ENCODE results near the gene EFCAB7. TPM values are rescaled to one million over a fixed set of nuclear protein-coding genes. Genes with fewer than 3 reads are reported as not detected.

Gene EFCAB7
- total RNA-seq, 1 experiment from 2014 or later = 2.8 TPM

GRCh38 chr1:63593303-63593885, 70.1 kb downstream of the EFCAB7 start, which contains the start of gene PGM1 (continued):
- TF ChIP-seq, protein P1, sequence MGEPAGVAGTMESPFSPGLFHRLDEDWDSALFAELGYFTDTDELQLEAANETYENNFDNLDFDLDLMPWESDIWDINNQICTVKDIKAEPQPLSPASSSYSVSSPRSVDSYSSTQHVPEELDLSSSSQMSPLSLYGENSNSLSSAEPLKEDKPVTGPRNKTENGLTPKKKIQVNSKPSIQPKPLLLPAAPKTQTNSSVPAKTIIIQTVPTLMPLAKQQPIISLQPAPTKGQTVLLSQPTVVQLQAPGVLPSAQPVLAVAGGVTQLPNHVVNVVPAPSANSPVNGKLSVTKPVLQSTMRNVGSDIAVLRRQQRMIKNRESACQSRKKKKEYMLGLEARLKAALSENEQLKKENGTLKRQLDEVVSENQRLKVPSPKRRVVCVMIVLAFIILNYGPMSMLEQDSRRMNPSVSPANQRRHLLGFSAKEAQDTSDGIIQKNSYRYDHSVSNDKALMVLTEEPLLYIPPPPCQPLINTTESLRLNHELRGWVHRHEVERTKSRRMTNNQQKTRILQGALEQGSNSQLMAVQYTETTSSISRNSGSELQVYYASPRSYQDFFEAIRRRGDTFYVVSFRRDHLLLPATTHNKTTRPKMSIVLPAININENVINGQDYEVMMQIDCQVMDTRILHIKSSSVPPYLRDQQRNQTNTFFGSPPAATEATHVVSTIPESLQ (CRISPR knock-in tag; IDR thresholded peaks at IDR 0.05) = no peak
- TF ChIP-seq IRF2 (CRISPR knock-in tag; IDR thresholded peaks at IDR 0.05; ENCODE audit: borderline replicate concordance, low read depth) (no peak), CREB1 (CRISPR knock-in tag; IDR thresholded peaks at IDR 0.05) (no peak), SMAD4 (CRISPR knock-in tag; IDR thresholded peaks at IDR 0.05) (no peak), TP53 (CRISPR knock-in tag; IDR thresholded peaks at IDR 0.05) (no peak; the same call in 1 of the 2 replicates), ZNF396 (CRISPR knock-in tag; IDR thresholded peaks at IDR 0.05; ENCODE audit: borderline replicate concordance) (no peak), FOXP4 (CRISPR knock-in tag; IDR thresholded peaks at IDR 0.05) (no peak; the same call in 1 of the 2 replicates), TEAD1 (CRISPR knock-in tag; IDR thresholded peaks at IDR 0.05) (no peak), ZNF232 (CRISPR knock-in tag; IDR thresholded peaks at IDR 0.05) (no peak), SP1 (CRISPR knock-in tag; conservative IDR thresholded peaks at IDR 0.05) (peak; percentile 76), USF2 (CRISPR knock-in tag; IDR thresholded peaks at IDR 0.05) (no peak), ATF1 (CRISPR knock-in tag; IDR thresholded peaks at IDR 0.05) (no peak), CREM (CRISPR knock-in tag; IDR thresholded peaks at IDR 0.05) (peak; percentile 5; the same call in 1 of the 2 replicates), FOXJ3 (CRISPR knock-in tag; IDR thresholded peaks at IDR 0.05; ENCODE audit: borderline replicate concordance) (no peak), TCF7 (CRISPR knock-in tag; IDR thresholded peaks at IDR 0.05; ENCODE audit: low read depth) (peak; percentile 25; the same call in 1 of the 2 replicates), NFYB (CRISPR knock-in tag; conservative IDR thresholded peaks at IDR 0.05; ENCODE audit: low read depth) (0 out of 2 replicates have a peak, but pooled peaks have one; percentile 17), ZNF423 (CRISPR knock-in tag; IDR thresholded peaks at IDR 0.05) (no peak)
- TF ChIP-seq, protein P2, sequence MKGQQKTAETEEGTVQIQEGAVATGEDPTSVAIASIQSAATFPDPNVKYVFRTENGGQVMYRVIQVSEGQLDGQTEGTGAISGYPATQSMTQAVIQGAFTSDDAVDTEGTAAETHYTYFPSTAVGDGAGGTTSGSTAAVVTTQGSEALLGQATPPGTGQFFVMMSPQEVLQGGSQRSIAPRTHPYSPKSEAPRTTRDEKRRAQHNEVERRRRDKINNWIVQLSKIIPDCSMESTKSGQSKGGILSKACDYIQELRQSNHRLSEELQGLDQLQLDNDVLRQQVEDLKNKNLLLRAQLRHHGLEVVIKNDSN (CRISPR knock-in tag; IDR thresholded peaks at IDR 0.05) = no peak
- TF ChIP-seq, protein P3, sequence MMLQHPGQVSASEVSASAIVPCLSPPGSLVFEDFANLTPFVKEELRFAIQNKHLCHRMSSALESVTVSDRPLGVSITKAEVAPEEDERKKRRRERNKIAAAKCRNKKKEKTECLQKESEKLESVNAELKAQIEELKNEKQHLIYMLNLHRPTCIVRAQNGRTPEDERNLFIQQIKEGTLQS (CRISPR knock-in tag; conservative IDR thresholded peaks at IDR 0.05) = no peak

DNA sequence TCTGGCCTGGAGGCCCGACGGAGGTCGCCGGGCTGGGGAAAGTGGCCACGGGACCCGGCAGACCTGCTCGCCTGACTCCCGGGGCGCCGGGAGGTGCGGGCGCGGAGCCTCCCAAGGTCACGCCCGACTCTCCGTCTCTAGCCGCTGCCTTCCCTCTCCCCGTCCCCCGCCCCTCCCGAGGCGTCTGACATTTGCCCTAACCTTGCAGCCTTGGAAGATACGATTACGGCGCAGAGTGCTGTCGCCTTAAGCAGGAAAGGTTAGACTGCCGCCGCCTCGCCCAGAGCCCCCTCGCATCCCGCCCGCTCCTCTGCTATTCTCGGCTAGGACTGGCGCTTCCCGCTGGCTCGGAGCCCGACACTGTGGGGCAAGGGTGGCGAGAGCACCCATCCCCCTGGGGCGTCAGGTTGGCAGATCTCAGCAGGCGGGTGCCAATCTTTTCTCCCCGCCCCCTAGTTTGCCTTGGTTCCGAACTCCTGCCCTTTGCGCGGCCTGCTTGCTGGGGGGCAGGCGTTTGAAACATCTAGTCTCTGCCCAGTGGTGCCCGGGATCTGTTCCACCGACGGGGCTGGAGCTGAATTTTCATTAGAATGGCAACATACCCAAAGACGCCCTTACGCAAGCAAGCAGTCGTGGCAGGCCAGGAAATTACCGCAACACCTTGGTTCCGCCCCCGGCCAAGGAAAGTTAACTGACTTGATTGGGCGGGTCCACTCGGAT, 70.7 kb downstream of the EFCAB7 start:
- ATAC-seq (peak; percentile 57), DNase-seq (ENCODE audit: low spot score) (peak; percentile 80)
- no peaks in the 10 kb centered on the region for H3K27me3 Mint-ChIP-seq (ENCODE audit: low read depth)
- H3K36me3 Mint-ChIP-seq = peaks cover 6% of the 10 kb centered on the region; the same call in 1 of the 2 replicates
- POLR2A ChIA-PET = no interaction called here
- CTCF ChIA-PET = interaction anchor here (1.0 to 3.0 kb wide), 3 partner anchors 19 to 80 kb away, joined by 3 to 21 read pairs (median 3); no protein-coding TSS in a partner anchor
- H3K9me3 Mint-ChIP-seq = no peaks in the 10 kb centered on the region
- H3K4me1 Mint-ChIP-seq = peaks cover 27% of the 10 kb centered on the region
- peak overlapping the region; percentile 53 for H3K27ac Mint-ChIP-seq
- H3K4me3 Mint-ChIP-seq = peak overlapping the region; percentile 90
- TF ChIP-seq SMAD3 (CRISPR knock-in tag; IDR thresholded peaks at IDR 0.05; ENCODE audit: borderline replicate concordance) (0 out of 2 replicates have a peak, but pooled peaks have one; percentile 66), ZNF416 (CRISPR knock-in tag; IDR thresholded peaks at IDR 0.05) (no peak), TEAD1 (CRISPR knock-in tag; IDR thresholded peaks at IDR 0.05) (no peak), ERG (CRISPR knock-in tag; IDR thresholded peaks at IDR 0.05) (no peak)
- TF ChIP-seq, protein P2 (CRISPR knock-in tag; IDR thresholded peaks at IDR 0.05) = 0 out of 2 replicates have a peak, but pooled peaks have one; percentile 32
- TF ChIP-seq, protein P4, sequence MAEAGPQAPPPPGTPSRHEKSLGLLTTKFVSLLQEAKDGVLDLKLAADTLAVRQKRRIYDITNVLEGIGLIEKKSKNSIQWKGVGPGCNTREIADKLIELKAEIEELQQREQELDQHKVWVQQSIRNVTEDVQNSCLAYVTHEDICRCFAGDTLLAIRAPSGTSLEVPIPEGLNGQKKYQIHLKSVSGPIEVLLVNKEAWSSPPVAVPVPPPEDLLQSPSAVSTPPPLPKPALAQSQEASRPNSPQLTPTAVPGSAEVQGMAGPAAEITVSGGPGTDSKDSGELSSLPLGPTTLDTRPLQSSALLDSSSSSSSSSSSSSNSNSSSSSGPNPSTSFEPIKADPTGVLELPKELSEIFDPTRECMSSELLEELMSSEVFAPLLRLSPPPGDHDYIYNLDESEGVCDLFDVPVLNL (CRISPR knock-in tag; IDR thresholded peaks at IDR 0.05; ENCODE audit: borderline replicate concordance, low read depth) = no peak
